SIG-M5 (cell line): ENCODE results near the gene PRRG1.
"Not testable (repeated sequence)": the region's sequence is repeated elsewhere in the genome, so short reads cannot be mapped to it uniquely, and the experiment has no call there.

Experiments
- DNase-seq: peaks from one replicate; lab custom pipeline; 2025; lab: John Stamatoyannopoulos, UW

The PRRG1 gene

DNA sequence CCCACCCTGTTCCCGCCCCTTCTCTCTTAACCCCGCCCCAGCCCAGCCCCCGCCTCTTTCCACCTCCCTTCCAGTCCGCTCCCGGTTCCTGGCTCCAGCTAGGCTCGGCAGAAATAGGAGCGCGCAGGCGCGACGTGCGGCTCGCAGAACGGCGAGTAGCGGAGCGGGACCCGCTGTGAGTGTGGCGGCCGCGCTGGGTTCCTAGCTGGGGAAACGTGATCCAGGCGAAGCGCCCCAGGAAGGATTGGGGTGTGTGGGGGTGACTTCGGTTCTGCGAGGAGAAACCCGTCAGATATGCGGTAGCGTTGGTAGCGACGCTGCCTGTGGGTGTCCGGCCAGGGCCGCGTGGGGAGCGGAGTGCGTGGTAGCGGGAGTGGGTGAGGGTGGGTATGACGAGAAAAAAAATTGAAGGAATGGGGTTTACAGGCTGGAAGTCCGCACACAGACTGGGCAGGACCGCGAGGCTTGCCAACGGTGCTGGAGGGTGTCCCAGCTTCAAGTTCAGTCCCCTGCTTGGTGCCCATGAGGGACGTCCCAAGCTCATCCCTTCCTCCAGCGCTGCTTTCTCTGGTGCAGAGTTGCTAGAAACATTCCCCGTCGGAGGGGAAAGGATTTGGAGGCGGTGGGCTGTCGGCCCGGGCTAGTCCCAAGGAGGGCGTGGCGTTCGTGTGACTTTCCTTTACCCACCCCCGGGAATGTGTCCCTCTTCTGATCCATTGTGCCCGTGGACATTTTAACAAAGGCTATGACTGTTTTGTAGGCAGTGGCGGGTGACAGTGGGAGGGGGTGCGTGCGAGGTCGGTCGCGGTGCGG, at the start of gene PRRG1:
Gene PRRG1 (plus strand): TSS at position 144 of the 813 bp plus-strand sequence. CDS start 56,886 bp downstream, outside the sequence.
- DNase-seq = no peak

DNA sequence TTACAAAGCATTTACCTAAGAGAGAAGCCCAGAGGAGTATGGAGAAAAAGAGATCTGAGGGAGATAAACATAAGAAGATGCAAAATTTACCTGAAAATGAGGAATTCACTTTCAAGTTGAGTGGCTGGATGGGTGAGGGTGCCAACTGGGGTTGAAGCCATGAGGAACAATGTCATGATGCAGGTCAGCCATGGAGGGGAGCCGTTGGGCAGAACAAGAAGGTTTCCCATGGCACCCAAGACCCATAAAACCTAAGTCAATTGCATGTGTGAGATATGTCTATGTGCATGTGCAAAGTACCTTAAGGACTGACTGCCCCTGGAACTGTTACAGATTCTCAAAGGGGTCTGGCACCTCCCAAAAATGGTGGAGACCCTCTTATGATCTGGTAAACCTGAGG, 46.6 kb upstream of the PRRG1 start:
- DNase-seq = no peak

DNA sequence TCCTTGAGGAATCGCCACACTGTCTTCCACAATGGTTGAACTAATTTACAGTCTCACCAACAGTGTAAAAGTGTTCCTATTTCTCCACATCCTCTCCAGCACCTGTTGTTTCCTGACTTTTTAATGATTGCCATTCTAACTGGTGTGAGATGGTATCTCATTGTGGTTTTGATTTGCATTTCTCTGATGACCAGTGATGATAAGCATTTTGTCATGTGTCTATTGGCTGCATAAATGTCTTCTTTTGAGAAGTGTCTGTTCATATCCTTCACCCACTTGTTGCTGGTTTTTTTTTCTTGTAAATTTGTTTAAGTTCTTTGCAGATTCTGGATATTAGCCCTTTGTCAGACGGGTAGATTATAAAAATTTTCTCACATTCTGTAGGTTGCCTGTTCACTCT, 43.9 kb upstream of the PRRG1 start:
- not testable (repeated sequence) for DNase-seq

DNA sequence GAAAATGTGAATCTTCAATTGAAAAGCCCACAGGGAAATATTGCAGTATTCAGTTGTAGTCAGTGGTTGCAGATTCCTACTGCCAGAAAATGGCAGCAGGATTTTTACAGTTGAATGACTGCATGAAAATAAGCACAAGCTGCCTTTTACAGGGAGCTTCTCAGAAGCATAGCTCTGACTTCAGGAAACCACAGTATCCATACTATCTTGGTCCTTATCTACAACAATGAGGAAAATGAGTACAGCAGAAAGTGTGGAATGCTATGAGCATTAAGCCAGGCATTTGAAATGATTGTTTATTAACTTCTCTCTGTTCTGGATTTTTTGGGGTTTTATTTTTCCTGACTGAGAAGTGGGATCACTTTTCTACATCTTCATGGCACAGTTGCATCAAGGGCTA, 34.6 kb upstream of the PRRG1 start:
- no peak for DNase-seq

DNA sequence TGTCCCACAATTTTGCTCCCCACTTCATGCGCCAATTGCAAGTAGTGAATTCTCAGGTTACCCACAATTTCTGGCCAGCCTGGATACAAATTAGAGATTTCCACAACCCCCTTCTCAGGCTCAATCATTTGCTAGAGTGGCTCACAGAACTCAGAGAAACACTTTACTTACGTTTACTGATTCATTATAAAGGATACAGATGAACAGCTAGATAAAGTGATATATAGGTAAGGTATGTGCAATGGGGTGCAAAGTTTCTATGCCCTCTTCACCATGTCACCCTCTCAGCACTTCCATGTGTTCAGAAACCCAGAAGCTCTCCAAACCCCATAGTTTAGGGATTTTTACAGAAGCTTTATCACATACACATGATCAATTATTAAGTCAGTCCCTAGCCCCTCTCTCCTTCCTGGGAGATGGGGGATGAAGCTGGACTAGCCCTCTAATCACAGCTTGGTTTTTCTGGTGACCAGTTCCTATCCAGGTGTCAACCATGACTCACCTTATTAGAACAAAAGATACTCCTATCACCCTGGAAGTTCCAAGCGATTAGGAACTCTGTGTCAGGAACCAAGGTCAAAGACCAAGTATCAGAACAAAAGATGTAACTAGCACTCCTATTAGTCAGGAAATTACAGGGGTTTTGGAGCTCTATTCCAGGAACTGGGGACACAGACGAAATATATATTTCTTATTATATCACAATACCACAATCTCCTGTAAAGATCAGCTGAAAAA, 33.5 kb upstream of the PRRG1 start:
- DNase-seq = no peak

DNA sequence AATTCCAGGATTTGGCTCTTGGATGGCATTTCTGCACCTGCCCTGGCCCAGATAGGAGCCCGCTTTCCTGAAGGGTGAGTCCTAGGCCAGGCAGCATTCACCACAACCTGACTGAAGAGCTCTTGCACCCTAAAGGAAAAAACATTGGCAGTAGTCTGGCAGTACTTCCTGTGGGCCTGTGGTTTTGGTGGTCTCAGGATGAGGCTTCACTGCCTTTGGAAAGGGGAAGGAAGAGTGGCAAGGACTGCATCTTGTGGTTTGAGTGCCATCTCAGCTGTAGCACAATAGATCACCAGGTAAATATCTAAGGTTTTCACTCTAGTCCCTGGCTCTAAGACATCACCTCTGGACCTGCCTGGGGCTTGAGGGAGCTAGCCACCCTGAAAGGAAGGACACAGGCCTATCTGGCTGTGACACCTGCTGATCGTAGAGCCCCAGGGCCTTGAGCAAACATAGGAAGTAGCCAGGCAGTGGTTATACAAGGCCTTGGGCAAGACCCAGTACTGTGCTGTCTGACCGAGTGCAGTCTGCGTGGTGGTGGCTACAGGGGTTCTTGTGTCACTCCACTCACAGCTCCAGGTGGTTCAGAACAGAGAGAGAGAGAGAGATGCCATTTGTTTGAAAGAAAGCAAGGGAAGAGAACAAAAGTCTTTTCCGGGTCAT, 28.5 kb upstream of the PRRG1 start:
- no peak for DNase-seq

DNA sequence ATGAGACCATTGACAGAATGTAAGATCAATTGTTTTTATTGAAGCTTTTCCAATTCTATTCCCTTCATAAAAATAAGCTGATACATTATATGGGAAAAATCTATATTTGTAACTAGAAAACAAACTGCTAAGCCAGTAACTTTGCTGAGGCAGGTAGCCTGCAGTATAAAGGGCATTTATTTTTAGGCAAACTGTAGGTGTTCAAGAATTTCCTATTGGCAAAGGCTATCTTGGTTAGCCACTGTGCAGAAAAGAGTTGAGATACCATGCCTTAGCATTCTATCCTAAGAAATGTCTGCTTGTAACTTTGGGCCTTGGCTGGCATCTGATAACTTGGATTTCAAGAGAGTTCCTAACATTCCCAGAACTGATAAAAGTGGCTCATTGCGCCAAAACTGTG, 18.5 kb upstream of the PRRG1 start:
- DNase-seq = no peak

DNA sequence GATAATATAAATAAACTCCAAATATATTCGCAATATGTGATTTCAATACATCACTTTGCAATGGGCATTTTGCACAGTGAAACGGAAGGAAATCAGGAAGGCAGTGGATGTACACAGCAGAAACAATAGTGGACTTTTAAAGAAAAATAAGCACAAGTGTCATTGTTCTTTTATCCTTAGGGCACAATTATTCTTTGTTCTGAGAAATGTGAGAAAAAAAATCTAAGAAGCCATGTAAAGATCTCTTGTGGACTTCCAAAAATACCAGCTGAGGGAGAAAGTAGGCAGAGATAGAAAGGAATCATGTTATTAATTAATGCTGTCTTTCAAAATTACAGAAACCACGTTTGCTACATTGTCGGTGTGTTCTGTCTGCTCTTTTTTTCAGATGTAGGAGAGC, 17.6 kb upstream of the PRRG1 start:
- DNase-seq = no peak

DNA sequence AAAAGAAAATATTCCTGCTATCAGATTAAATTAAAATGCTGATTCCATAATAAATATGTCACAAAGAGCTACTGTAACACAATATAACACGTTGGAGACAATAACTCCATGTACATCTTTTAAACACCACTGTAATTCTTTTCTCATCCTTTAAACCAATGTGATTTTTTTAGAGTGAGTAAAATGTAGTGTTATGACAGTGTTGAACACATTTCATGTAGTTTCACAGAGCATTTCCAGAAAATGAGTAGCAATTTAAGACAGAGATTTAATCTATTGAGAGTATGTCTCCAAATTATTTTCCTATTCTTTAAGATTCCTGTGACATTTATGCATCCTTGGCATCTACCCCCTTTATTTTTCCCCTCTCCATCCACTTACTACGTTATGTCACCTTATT, 17.1 kb upstream of the PRRG1 start:
- no peak for DNase-seq

DNA sequence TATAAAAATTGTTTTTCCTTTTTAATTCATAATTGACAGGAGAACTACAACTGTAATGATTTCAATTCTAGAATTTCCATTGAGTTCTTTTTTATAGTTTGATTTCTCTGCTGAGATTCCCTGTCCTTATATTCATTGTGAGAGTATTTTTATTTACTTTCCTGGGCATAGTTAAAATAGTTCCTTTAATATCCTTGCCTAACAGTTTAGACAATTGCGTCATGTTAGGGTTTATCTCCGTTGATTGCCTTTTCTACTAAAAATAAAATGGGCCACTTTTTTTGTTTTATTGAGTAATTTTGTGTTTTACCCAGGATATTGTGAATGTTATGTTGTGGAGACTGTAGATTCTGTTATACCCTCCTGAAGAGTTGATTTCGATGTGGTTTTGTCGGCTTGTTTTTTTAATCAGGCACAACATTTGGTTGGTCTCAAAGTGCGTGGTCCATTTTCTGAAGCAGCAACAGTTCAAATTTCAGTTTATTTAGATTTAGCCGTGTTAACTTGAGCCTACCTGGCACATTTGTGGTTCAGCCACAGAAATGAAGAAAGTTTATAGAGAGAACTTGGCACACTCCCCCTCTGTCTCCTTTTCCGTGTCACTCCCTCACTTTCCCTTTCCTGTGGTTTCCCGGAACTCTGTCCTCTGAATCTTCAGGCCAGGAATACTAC, 16.0 kb upstream of the PRRG1 start:
- DNase-seq = no peak

DNA sequence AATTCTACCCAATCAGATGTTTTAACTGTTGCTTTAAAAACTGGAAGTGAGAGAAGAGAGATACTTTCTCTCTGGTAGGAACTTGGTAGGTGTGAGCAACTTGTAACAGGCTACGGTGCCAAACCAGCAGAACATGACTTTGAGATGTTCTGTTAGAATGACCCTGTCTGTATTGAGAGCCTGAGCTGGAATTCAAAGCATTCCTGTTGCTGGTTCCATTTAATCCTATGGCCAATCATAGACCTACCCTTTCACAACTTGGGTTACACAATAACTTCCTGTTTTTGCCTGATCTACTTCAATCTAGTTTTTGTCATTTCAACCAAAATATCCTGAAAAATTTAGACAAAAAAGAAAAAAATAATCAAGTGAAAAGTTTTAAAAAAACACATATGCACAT, 1.7 kb upstream of the PRRG1 start:
- DNase-seq = no peak

DNA sequence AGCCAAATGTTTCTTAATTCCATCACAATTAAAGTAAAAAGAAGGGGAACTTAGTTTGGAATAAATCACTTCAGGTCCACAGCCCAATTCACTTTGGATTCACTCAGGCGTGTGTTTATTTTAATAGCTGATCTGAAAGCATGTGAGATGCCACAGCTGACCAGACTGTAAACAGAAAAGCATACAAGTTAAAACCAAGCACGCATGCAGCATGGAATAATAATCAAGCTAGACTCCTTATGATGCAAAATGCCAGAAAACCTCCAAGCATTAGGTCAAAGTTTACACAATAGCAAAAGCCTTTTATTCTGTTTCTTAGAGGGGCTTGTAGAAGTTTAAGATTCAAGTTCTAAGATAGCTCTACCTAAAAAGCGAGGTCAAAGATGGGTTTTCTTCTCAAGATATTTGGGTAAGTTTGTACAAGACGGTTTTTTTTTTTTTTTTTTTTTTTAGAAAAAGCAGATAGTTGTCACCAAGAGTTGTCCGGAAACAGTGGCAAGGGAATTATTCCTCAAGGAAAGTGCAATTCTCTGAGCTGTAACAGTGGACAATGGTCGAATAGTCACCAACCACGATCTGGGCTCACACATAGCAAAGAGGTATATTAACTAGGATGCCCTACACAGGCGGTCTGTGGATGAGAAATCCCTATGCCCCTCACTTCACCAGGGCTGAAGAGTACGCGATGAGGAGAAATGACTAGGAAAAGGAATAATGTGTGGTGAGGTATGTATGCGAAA, 763 bp upstream of the PRRG1 start:
- no peak for DNase-seq

DNA sequence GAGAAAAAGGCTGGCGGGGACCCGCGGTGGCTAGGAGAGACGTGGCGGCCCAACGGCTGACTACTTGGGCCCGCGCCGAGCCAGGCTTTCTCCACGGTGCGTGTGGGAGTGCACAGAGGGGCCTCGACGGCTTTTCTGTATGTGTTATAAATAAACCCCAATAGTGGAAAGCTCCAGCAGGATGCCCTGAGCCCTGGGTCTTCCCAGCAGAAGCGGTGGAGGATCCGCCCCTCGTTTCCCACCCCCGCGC, 268 bp upstream of the PRRG1 start:
- no peak for DNase-seq

DNA sequence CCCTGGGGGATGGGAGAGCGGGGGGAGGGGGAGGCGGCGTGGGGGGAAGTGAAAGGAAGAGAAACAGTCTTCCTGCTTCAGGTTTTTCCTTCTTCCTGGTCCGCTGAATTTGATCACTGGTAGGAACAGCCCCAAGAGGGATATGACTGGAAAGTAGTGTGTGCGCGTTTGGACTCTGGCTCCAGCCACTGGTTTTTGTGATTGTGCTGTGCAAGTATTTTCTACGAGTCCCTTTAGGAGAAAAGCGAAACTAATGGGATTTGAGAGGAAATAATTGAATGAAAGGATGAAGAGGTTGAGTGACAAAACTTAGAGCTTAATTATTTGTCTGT, 836 bp downstream of the PRRG1 start:
- DNase-seq = no peak

DNA sequence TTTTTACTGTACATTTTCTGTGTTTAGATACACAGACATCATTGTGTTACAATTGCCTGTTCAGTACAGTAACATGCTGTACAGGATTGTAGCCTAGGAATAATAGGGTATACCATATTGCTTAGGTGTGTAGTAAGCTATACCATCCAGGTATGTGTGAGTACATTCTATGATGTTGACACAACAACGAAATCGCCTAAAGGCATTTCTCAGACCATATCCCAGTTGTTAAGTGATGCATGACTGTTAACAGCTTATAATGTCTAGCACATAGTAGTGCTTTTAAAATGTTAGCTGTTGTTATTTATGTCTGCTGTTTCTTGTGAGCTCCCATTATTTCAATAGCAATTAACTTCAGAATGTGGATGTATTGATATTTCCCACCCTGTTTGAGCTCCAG, 4.5 kb downstream of the PRRG1 start:
- no peak for DNase-seq

DNA sequence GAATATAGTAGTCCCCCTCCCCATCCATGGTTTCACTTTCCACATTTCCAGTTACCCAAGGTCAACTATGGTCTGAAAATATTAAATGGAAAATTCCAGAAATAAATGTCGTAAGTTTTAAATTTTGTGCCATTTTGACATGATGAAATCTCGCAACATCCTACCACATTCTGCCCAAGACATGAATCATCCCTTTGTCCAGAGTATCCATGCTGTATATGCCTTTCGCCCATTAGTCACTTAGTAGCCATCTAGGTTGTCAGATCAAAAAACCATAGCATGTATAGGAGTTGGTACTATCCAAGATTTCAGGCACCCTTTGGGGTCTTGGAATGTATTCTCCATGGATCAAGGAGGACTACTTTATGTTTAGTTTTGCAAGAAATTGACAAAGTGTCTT, 8.3 kb downstream of the PRRG1 start:
- DNase-seq = no peak

DNA sequence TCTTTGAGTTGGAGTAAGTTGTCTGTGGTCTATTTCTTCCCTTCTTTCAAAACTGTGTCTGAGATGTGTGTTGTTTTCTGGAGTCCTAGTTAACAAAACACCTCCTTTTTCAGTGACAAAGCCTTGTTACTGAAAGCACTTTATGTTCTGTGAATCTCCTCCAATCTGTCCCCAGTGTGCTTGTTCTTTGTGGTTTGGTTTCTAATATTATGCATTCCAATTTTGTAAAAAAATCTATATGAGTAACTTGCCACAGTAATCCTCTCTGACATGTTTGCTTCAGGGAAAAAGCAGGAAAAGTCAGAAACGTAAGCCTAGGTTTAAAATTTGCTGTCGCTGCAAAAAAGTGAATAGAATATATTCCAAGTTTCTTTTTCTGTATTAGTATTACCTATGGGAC, 12.4 kb downstream of the PRRG1 start:
- no peak for DNase-seq

DNA sequence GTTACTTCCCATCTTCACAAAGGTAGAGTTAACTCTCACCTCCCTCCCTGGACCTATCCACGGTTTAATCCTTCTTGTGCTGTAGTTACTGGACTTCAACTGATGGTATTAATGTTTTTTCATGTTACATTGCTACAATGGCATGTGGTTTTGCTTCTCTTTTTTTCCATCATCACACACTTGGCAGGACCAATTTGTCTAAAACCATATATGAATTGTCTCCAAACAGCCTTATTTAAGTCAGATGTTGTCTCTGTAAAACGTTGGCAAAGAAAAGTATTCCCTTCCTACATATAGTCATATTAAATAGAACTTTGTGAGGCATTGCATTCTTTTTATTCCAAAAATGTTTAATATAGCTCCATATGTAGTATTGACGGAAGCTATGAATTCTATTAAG, 15.5 kb downstream of the PRRG1 start:
- DNase-seq = no peak

DNA sequence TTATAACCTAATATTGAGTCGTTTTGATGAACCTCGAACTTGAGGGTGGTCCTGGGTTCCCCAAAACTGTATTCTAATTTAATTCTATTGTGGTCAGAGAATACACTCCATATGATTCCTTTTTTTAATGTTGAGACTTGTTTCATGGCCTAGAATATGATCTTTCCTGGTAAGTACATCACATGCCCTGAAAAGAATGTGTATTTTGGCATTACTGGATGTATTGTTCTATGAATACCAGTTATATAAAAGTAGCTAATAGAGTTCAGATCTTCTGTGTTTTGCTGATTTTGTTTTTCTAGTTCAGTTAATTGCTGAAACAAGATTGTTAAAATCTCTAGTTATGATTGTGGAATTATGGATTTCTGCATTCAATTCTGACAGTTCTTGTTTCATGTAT, 18.8 kb downstream of the PRRG1 start:
- no peak for DNase-seq

DNA sequence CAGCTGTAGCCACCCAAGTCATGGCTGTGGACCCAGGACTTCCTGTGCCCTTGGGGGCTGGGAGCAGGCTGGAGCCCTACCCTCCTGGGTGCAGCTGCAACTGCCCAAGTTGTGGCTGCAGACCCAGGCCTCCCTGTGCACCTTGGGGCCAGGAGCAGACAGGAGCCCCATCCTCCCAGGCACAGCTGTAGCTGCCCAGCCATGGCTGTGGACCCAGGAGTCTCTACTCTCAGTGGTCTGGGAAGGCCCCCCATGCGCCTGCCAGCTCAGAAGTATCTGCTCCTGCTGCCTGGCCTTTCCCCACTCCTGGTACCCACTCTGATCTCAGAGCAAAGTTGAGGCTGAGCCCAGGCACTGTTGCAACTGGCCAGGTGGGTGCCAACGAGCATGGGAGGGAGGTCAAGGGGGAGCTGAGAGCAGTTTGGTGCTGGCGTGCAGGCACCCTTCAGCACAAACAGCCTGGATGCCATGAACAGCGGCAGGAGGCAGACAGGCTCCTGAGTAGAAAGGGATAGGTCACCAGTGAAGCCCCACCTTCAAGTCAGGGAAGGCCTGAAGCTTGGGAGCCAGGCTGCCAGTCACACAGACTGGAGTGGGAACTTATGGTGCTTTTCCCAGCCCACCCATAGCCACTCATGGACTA, 21.5 kb downstream of the PRRG1 start:
- DNase-seq = no peak

DNA sequence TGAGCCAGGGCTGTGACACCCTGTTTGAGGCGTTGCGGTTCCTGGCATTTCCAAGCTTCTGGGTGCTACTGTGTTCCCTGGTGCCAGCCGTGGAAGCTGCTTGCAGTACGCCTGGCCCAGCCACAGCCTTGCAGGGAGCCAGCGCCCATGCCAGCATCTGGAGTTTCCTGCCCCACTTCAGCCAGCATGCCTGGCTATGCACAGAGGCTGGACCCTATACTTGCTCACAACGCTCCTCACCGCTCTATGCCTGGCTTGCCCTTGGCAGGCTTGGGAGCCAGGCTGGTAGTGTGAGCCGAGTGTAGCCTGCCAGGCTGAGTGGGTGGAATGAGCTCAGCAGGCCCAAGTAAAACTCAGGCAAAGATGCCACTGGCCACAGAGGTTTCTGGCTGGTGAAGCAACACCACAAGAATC, 22.4 kb downstream of the PRRG1 start:
- DNase-seq = no peak

DNA sequence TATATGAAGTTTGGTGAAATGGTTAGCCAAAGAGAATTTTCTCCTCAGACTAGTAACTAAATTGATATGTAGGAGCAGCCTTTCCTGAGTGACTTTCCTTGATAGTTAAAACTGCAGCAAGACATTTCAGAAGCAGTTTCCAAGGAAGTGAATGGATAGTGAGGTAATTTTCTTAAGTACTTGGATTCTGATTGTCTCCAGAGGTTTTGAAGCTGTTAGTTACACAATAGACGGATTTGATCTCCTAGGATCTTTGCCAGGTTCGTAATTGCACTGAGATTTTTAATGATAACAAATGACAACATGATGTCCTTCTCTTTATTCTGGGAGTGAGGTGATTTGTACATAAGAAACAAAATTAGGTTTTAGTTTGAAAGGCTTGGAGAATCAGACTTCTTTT, 29.2 kb downstream of the PRRG1 start:
- DNase-seq = no peak
